ENCODE measurements around the gene DVL1. TPM values are rescaled to one million over a fixed set of nuclear protein-coding genes. Genes with fewer than 3 reads are reported as not detected.

The DVL1 gene
- total and polyA plus RNA-seq, 9 of the 15 experiments (the other 6 are each of a cell fraction or from before 2014, with no cell fraction given) = 0.62 to 135 (median 24.3) TPM

GRCh38 chr1:1349256-1350012 lies at the start of gene DVL1 (continued):
- TF ChIP-seq, protein P1, sequence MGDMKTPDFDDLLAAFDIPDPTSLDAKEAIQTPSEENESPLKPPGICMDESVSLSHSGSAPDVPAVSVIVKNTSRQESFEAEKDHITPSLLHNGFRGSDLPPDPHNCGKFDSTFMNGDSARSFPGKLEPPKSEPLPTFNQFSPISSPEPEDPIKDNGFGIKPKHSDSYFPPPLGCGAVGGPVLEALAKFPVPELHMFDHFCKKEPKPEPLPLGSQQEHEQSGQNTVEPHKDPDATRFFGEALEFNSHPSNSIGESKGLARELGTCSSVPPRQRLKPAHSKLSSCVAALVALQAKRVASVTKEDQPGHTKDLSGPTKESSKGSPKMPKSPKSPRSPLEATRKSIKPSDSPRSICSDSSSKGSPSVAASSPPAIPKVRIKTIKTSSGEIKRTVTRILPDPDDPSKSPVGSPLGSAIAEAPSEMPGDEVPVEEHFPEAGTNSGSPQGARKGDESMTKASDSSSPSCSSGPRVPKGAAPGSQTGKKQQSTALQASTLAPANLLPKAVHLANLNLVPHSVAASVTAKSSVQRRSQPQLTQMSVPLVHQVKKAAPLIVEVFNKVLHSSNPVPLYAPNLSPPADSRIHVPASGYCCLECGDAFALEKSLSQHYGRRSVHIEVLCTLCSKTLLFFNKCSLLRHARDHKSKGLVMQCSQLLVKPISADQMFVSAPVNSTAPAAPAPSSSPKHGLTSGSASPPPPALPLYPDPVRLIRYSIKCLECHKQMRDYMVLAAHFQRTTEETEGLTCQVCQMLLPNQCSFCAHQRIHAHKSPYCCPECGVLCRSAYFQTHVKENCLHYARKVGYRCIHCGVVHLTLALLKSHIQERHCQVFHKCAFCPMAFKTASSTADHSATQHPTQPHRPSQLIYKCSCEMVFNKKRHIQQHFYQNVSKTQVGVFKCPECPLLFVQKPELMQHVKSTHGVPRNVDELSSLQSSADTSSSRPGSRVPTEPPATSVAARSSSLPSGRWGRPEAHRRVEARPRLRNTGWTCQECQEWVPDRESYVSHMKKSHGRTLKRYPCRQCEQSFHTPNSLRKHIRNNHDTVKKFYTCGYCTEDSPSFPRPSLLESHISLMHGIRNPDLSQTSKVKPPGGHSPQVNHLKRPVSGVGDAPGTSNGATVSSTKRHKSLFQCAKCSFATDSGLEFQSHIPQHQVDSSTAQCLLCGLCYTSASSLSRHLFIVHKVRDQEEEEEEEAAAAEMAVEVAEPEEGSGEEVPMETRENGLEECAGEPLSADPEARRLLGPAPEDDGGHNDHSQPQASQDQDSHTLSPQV (IDR thresholded peaks at IDR 0.05) = peak; percentile 53; the same call in 1 of the 2 replicates
- TF ChIP-seq ZSCAN29 (IDR thresholded peaks at IDR 0.05) (no peak), ZC3H4 (CRISPR knock-in tag; IDR thresholded peaks at IDR 0.05; ENCODE audit: borderline replicate concordance) (no peak), YY1 (IDR thresholded peaks at IDR 0.05; ENCODE audit: borderline replicate concordance in 1 of 3, control insufficient read depth in 1 of 3, extremely low read depth in 1 of 3, insufficient read depth in 3 of 3, insufficient read length in 1 of 3, insufficient replicate concordance in 2 of 3, low read depth in 1 of 3, low read length in 2 of 3) (no peak), ZNF311 (CRISPR knock-in tag; IDR thresholded peaks at IDR 0.05) (no peak), NCOA1 (IDR thresholded peaks at IDR 0.05; ENCODE audit: low read depth) (no peak), CAMTA2 (CRISPR knock-in tag; conservative IDR thresholded peaks at IDR 0.05) (no peak), YBX1 (IDR thresholded peaks at IDR 0.05) (no peak), TFAP4 (CRISPR knock-in tag; IDR thresholded peaks at IDR 0.05; ENCODE audit: borderline replicate concordance) (peak; percentile 53; the same call in 1 of the 2 replicates), TBP (optimal IDR thresholded peaks at IDR 0.05; ENCODE audit: low read depth, low read length) (peak; percentile 29), L3MBTL2 (IDR thresholded peaks at IDR 0.05) (peak; percentile 66), ADNP (tag; IDR thresholded peaks at IDR 0.05) (no peak), SETDB1 (IDR thresholded peaks at IDR 0.05; ENCODE audit: low read length) (no peak), BRF1 (IDR thresholded peaks at IDR 0.05; ENCODE audit: borderline replicate concordance, extremely low read depth, insufficient read length) (no peak), NFE2 (IDR thresholded peaks at IDR 0.05; ENCODE audit: low read depth) (no peak), JUNB (CRISPR knock-in tag; conservative IDR thresholded peaks at IDR 0.05) (no peak), THRB (CRISPR knock-in tag; conservative IDR thresholded peaks at IDR 0.05) (no peak), POLR2AphosphoS5 (IDR thresholded peaks at IDR 0.05; ENCODE audit: control insufficient read depth, insufficient read depth, low read depth, low read length) (peak; percentile 59; the same call in 1 of the 2 replicates), RNF2 (IDR thresholded peaks at IDR 0.05) (no peak), ZNF780A (CRISPR knock-in tag; IDR thresholded peaks at IDR 0.05) (no peak)
- TF ChIP-seq, protein P2, sequence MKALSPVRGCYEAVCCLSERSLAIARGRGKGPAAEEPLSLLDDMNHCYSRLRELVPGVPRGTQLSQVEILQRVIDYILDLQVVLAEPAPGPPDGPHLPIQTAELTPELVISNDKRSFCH (CRISPR knock-in tag; IDR thresholded peaks at IDR 0.05) = no peak
- TF ChIP-seq, protein P2 (tag; IDR thresholded peaks at IDR 0.05) = 0 out of 2 replicates have a peak, but pooled peaks have one; percentile 58
